Measurements from ENCODE around the gene ANKRD13B. TPM values are rescaled to one million over a fixed set of nuclear protein-coding genes. Genes with fewer than 3 reads are reported as not detected.

Gene ANKRD13B
- total and polyA plus RNA-seq, 2 of the 13 experiments (the other 11 are each of a cell fraction or from before 2014, with no cell fraction given): 1.7 to 1.8 TPM

DNA sequence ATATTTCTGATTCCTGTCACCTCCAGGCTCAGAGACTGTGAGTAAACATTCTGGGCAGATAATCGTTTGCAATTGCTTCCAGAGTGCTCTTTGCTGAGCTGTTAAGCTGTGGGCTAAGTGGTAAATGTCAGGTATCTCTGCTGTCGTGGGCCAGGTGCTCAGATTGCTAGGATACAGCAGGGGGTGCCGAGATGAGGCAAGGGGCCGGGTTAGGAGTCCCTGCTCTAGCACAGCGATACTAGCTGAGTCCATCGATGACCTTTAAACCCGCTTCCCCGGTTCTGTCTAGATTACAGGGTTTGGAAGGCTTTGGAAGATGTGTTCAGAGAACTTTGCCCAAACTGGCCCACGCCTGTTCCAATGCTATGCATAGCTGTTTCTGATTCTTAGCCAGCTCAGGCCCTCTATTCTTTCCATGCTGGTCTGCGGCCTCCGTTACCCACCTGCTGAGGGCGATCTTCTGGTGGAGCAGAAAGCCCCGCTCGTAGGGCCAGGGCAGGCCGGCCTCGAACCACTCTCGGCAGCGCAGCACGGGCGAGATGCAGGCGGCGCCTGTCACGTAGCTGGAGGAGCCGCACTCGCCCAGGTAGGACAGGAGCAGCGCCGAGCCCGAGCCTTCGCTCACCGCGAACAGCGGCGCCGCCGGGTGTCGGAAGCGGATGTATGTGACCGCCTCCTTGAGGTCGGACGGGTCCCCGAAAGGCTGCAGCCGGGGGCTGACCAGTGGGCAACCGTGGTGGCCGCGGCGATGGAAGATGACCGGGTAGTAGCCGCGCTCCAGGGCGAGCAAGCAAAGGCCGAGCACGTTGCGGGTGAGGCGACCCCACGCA is 27.1 kb upstream of the ANKRD13B start (continued):
- TF ChIP-seq MLXIP (CRISPR knock-in tag; IDR thresholded peaks at IDR 0.05; ENCODE audit: borderline replicate concordance): no peak
- TF ChIP-seq REPIN1 (CRISPR knock-in tag; IDR thresholded peaks at IDR 0.05; ENCODE audit: borderline replicate concordance, low read depth): no peak; the same call in 1 of the 2 replicates
- no peak for TF ChIP-seq ZNF530 (CRISPR knock-in tag; IDR thresholded peaks at IDR 0.05; ENCODE audit: low read depth)
- TF ChIP-seq IKZF4 (CRISPR knock-in tag; IDR thresholded peaks at IDR 0.05; ENCODE audit: borderline replicate concordance, low read depth, not compliant biosample characterization): no peak
- TF ChIP-seq, protein P1, sequence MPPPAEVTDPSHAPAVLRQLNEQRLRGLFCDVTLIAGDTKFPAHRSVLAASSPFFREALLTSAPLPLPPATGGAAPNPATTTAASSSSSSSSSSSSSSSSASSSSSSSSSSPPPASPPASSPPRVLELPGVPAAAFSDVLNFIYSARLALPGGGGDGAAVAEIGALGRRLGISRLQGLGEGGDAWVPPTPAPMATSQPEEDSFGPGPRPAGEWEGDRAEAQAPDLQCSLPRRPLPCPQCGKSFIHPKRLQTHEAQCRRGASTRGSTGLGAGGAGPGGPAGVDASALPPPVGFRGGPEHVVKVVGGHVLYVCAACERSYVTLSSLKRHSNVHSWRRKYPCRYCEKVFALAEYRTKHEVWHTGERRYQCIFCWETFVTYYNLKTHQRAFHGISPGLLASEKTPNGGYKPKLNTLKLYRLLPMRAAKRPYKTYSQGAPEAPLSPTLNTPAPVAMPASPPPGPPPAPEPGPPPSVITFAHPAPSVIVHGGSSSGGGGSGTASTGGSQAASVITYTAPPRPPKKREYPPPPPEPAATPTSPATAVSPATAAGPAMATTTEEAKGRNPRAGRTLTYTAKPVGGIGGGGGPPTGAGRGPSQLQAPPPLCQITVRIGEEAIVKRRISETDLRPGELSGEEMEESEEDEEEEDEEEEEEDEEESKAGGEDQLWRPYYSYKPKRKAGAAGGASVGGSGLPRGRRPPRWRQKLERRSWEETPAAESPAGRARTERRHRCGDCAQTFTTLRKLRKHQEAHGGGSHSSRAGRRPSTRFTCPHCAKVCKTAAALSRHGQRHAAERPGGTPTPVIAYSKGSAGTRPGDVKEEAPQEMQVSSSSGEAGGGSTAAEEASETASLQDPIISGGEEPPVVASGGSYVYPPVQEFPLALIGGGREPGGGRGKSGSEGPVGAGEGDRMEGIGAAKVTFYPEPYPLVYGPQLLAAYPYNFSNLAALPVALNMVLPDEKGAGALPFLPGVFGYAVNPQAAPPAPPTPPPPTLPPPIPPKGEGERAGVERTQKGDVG (CRISPR knock-in tag; IDR thresholded peaks at IDR 0.05; ENCODE audit: borderline replicate concordance): no peak
- no peak for TF ChIP-seq ZNF569 (CRISPR knock-in tag; IDR thresholded peaks at IDR 0.05; ENCODE audit: borderline replicate concordance)
- no peak for TF ChIP-seq RFXANK (CRISPR knock-in tag; IDR thresholded peaks at IDR 0.05)
- TF ChIP-seq ZNF546 (CRISPR knock-in tag; conservative IDR thresholded peaks at IDR 0.05): 0 out of 2 replicates have a peak, but pooled peaks have one; percentile 16
- no peak for TF ChIP-seq ISL2 (CRISPR knock-in tag; IDR thresholded peaks at IDR 0.05)
- no peak; the same call in 1 of the 2 replicates for TF ChIP-seq TAF1 (CRISPR knock-in tag; IDR thresholded peaks at IDR 0.05)
- TF ChIP-seq ZFP41 (CRISPR knock-in tag; IDR thresholded peaks at IDR 0.05; ENCODE audit: borderline replicate concordance): peak; percentile 72; the same call in 1 of the 2 replicates
- TF ChIP-seq THAP11 (CRISPR knock-in tag; IDR thresholded peaks at IDR 0.05): 0 out of 2 replicates have a peak, but pooled peaks have one; percentile 34
- TF ChIP-seq ZNF496 (CRISPR knock-in tag; IDR thresholded peaks at IDR 0.05; ENCODE audit: insufficient replicate concordance): no peak
- TF ChIP-seq TMF1 (CRISPR knock-in tag; IDR thresholded peaks at IDR 0.05; ENCODE audit: low read depth): peak; percentile 86
- peak; percentile 48; the same call in 1 of the 2 replicates for TF ChIP-seq ZNF776 (CRISPR knock-in tag; IDR thresholded peaks at IDR 0.05)
- no peak for TF ChIP-seq ZNF629 (CRISPR knock-in tag; conservative IDR thresholded peaks at IDR 0.05)
- TF ChIP-seq BORCS8-MEF2B (CRISPR knock-in tag; IDR thresholded peaks at IDR 0.05): no peak
- no peak for TF ChIP-seq PCBP2 (optimal IDR thresholded peaks at IDR 0.05; ENCODE audit: low read depth, low read length, poor library complexity, severe bottlenecking)
- peak; percentile 27; the same call in 1 of the 2 replicates for TF ChIP-seq ATF7-NPFF (CRISPR knock-in tag; IDR thresholded peaks at IDR 0.05; ENCODE audit: low read depth)
- no peak for TF ChIP-seq KDM1A (CRISPR knock-in tag; IDR thresholded peaks at IDR 0.05)
- TF ChIP-seq, protein P2, sequence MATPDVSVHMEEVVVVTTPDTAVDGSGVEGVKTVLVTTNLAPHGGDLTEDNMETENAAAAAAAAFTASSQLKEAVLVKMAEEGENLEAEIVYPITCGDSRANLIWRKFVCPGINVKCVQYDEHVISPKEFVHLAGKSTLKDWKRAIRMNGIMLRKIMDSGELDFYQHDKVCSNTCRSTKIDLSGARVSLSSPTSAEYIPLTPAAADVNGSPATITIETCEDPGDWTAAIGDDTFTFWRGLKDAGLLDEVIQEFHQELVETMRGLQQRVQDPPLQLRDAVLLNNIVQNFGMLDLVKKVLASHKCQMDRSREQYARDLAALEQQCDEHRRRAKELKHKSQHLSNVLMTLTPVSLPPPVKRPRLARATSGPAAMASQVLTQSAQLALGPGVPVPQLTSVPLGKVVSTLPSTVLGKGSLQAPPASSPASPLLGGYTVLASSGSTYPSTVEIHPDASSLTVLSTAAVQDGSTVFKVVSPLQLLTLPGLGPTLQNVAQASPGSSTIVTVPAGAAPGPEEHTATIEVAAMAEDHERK (CRISPR knock-in tag; IDR thresholded peaks at IDR 0.05; ENCODE audit: low read depth): no peak
- TF ChIP-seq SCMH1 (CRISPR knock-in tag; IDR thresholded peaks at IDR 0.05; ENCODE audit: borderline replicate concordance): no peak

Data from HepG2 (cell line).